Activated naive CD8-positive, alpha-beta T cell treated with anti-CD3 and anti-CD28 coated beads, Interleukin-2, amount 10 ng/mL, durations not matched to agents 7 days and 5 days (primary cell): Measurements from ENCODE around the gene NAA20. TPM values are rescaled to one million over a fixed set of nuclear protein-coding genes. Genes with fewer than 3 reads are reported as not detected.
"Not testable (repeated sequence)": the region's sequence is repeated elsewhere in the genome, so short reads cannot be mapped to it uniquely, and the experiment has no call there.

Experiments used
- ATAC-seq: fragments of 150-1000 bp; cut with Tn5 transposase; one replicate; pipeline ENCODE4 v1.10.0; 2021; ENCODE audit warnings: low read depth, moderate library complexity
- POLR2A ChIA-PET: fragments of 350-600 bp; sonication (Branson Sonifier 250); formaldehyde crosslinking; loops from one replicate; lab custom pipeline; 2021; ENCODE audit warnings: antibody characterized with exemption; lab: Charles Lee
- DNase-seq: peaks from one replicate; pipeline ENCODE4 v3.0.0; 2021
- H3K27ac Mint-ChIP-seq: one replicate; pipeline ENCODE4 v1.8.0; 2022; ENCODE audit warnings: mild to moderate bottlenecking, mixed read lengths
- H3K27me3 Mint-ChIP-seq: one replicate; pipeline ENCODE4 v1.8.0; 2022; ENCODE audit warnings: mild to moderate bottlenecking, moderate library complexity, mixed read lengths
- H3K36me3 Mint-ChIP-seq: one replicate; pipeline ENCODE4 v1.8.0; 2021; ENCODE audit warnings: mild to moderate bottlenecking, mixed read lengths
- H3K4me1 Mint-ChIP-seq: one replicate; pipeline ENCODE4 v1.8.0; 2021; ENCODE audit warnings: mixed read lengths
- H3K4me3 Mint-ChIP-seq: one replicate; pipeline ENCODE4 v1.8.0; 2022; ENCODE audit warnings: mild to moderate bottlenecking, moderate library complexity, mixed read lengths
- H3K9me3 Mint-ChIP-seq: one replicate; pipeline ENCODE4 v1.8.0; 2021; ENCODE audit warnings: mixed read lengths
- total RNA-seq, 2 experiments: library from RNA; stranded (reverse); gene quantifications; one replicate each; pipeline ENCODE4 v1.2.3, GENCODE V29; 2021

Gene NAA20
- total RNA-seq, 2 experiments from 2014 or later: 40.1 to 42.7 TPM

DNA sequence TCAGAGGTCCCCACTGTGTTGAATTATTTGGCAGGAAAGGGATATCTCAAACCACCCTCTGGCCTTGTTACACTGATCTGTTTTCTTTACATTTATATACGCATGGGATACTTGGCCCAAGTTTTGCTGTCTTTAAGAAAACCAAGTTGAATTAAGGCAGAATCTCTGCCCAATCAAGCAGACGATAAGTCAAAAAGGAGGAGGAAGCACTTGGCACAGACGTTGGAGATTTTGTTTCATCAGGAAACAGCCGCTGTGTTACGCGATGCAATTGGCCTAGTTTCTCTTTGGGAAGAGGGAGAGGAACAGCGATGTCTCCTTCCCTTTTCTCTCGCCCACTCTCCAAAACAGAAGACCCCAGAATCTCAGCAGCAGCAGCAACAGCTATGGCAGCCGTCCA is 20.2 kb upstream of the NAA20 start:
- H3K27ac Mint-ChIP-seq: no peak overlapping the region
- no peaks in the 10 kb centered on the region for H3K4me1 Mint-ChIP-seq
- ATAC-seq (no peak), DNase-seq (no peak)
- no peaks in the 10 kb centered on the region for H3K9me3 Mint-ChIP-seq
- POLR2A ChIA-PET: no interaction called here
- peaks cover 19% of the 10 kb centered on the region for H3K27me3 Mint-ChIP-seq
- H3K4me3 Mint-ChIP-seq: no peak overlapping the region
- no peaks in the 10 kb centered on the region for H3K36me3 Mint-ChIP-seq

DNA sequence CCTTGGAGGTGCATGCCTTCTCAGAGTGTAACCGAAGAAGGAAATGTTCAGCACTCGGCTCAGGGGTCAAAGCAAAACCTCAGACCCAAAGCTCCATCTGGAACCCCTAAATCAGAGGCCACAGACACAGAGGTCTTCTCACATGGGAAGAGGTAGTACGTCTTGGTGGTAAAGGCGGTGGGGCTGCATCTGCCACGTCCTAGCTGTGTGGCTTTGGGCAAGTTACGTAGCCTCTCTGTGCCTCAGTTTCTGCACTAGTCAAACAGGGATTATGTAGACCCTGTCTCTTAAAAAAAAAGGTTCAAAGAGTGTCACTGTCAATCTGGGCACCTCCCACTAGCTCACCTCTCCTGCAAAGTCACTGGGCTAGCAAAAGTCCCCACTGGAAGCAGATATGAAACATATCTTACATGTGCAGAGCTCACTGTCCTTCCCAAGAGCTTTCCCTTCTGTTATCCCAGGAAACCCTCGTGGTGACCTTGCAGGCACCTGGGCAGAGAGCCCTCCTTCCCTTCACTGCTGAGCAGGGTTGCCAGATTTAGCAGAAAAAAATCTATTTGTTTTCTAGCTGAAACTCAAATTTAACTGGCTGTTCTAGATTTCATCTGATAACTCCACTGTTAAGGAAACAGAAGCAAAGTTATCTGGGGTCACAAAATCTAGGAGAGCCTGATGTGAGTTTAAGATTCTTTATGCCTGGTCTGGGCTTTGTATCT is 18.0 kb upstream of the NAA20 start:
- Mint-ChIP-seq H3K4me1 (peaks cover 12% of the 10 kb centered on the region), H3K27ac (no peak overlapping the region), H3K4me3 (no peak overlapping the region), H3K36me3 (no peaks in the 10 kb centered on the region), H3K27me3 (peaks cover 35% of the 10 kb centered on the region), H3K9me3 (no peaks in the 10 kb centered on the region)
- POLR2A ChIA-PET: no interaction called here
- ATAC-seq: no peak
- no peak for DNase-seq

DNA sequence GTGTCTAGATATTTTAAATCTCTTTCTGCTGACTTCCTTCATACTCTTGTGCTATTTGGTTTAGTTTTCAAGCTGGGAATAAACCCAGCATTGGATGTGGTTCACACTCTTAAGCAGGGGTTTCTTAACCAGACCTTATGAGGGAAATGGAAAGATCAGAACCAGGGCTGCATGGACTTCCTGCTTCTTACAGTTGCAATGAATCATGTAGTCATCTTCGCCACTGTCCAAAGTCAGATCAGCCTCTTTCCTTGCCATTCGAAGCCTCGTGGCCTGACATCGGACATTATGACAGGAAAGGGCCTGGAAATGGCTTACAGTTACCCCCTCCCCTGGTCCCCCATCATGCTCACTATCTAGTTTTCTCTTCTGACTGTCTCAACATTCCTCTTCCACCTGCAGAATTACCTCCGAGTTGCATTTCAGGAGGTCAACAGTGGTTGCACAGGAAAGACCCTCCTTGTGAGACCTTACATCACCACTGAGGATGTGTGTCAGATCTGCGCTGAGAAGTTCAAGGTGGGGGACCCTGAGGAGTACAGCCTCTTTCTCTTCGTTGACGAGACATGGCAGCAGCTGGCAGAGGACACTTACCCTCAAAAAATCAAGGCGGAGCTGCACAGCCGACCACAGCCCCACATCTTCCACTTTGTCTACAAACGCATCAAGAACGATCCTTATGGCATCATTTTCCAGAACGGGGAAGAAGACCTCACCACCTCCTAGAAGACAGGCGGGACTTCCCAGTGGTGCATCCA is 16.8 kb upstream of the NAA20 start:
- Mint-ChIP-seq H3K36me3 (no peaks in the 10 kb centered on the region), H3K27me3 (peaks cover 37% of the 10 kb centered on the region), H3K9me3 (no peaks in the 10 kb centered on the region), H3K27ac (no peak overlapping the region), H3K4me1 (peaks cover 14% of the 10 kb centered on the region), H3K4me3 (no peak overlapping the region)
- ATAC-seq (no peak), DNase-seq (no peak)
- POLR2A ChIA-PET: no interaction called here

DNA sequence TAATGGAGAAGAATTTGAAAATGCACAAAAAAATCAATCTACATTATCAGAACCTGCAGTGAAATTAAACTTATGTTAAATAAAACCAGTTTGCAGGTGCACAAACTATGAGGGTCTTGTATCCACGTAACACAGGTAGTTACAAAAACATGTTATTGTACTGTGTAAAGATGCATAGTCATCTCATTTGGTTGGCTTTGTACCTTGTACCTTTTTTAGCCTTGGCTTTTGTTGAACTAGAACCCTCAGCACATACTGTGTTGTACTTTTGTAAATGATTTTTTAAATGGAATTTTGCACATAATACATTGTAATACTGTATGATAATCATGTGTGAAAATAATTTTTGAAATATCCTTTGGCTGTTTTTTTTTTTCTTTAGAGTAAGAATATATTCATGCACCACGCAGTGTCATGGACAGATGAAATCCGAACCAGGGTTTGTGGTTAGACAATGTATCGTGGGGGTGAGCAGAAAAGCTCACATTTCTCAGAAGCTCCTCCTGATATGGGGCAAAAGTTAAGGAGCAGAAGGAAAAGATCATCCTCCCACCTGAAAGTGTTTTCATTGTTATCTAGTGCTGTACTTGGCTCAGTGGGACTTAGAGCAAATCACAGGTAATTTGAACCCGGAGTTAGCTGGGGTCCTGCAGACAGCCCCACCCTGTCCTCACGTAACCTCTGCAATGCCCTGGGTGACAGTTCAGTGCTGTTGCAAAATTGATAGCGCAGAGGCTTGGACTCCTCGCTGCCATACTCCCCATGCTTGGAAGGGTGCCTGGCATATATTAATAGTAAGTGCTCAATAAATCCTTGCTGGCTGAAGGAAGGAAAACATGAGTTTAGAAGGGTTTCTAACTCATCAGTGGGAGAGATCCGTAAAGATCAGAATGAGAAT is 14.8 kb upstream of the NAA20 start:
- no peaks in the 10 kb centered on the region for H3K9me3 Mint-ChIP-seq
- POLR2A ChIA-PET: no interaction called here
- H3K27me3 Mint-ChIP-seq: peaks cover 37% of the 10 kb centered on the region
- peak overlapping the region; percentile 71 for H3K4me3 Mint-ChIP-seq
- DNase-seq (no peak), ATAC-seq (no peak)
- H3K27ac Mint-ChIP-seq: no peak overlapping the region
- H3K36me3 Mint-ChIP-seq: no peaks in the 10 kb centered on the region
- H3K4me1 Mint-ChIP-seq: peaks cover 14% of the 10 kb centered on the region

DNA sequence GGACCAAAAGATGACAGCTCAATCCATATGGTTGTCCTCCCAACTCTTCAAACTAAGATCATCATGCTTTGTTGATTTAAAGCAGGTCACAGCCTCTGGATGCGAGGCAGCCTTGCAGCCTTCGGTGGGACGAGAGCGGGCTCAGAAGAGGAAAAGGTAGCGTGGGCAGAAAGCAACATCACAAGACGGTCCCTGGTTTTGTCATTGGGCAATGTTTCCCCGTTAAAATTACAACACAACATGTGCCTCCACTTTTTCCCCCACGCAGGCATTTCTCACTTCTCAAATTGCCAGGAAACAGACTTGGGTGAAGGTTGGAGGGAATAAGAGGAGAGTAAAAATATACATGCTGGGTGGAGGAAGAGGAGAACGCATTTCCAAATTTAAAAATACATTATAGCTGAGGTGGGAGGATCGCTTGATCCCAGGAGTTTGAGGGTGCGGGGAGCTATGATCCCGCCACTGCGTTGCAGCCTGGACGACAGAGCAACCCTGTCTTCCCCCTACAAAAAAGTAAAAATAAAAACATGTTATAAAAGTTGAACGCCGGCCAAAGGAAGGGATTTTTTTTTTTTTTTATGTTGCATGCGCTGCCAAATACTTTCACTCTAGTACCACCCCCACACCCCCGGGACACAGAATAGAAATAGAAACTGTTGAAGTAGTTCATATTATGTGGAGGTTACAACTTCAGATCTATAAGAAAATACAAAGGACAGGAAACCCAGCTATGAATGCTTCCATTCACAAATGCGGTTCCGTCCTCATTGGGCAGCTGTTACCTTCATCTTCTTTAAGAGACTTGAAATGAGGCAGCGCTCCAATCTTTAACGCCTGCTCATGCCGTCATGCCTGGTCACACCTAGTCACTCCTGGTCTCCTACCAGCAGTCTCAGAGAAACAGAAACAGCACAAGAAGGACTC is 13.9 kb upstream of the NAA20 start:
- Mint-ChIP-seq H3K36me3 (no peaks in the 10 kb centered on the region), H3K9me3 (no peaks in the 10 kb centered on the region), H3K4me1 (peaks cover 14% of the 10 kb centered on the region), H3K27ac (no peak overlapping the region), H3K27me3 (peaks cover 40% of the 10 kb centered on the region), H3K4me3 (peak overlapping the region; percentile 71)
- ATAC-seq: peak; percentile 74
- DNase-seq: no peak
- POLR2A ChIA-PET: interaction anchor here (1.3 kb wide), 1 partner anchor 14 kb away, joined by 3 read pairs; the partner anchor contains the start of gene NAA20

GRCh38 chr20:20003955-20004322 is 13.2 kb upstream of the NAA20 start:
- Mint-ChIP-seq H3K4me1 (peaks cover 14% of the 10 kb centered on the region), H3K4me3 (peak overlapping the region; percentile 71), H3K27me3 (peaks cover 38% of the 10 kb centered on the region)
- ATAC-seq, H3K9me3 Mint-ChIP-seq, H3K36me3 Mint-ChIP-seq, DNase-seq, H3K27ac Mint-ChIP-seq: not testable (repeated sequence)
- POLR2A ChIA-PET: interaction anchor here (1.3 kb wide), 1 partner anchor 13 kb away, joined by 3 read pairs; the partner anchor contains the start of gene NAA20

DNA sequence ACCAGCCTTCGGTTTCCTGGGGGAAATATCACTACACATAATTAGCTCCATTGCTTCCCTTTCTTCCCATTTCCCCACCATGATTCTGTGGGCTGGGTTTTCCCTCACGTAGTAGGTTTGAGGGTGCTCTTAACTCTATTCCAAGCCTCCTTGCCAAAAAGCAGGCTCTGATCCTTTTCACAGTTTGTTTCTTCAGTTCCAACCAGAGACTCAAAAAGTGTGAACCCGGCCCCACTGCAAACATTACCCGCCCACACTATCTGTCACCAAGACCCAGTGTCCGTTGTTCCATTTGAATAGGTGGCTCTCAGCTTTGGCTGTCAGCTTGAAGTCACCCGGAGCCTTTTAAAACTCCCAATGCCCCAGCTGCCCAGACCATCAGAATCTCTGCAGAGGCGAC is 11.8 kb upstream of the NAA20 start:
- Mint-ChIP-seq H3K4me1 (peaks cover 14% of the 10 kb centered on the region), H3K36me3 (no peaks in the 10 kb centered on the region), H3K27ac (no peak overlapping the region), H3K9me3 (no peaks in the 10 kb centered on the region), H3K27me3 (peaks cover 40% of the 10 kb centered on the region), H3K4me3 (no peak overlapping the region)
- POLR2A ChIA-PET: no interaction called here
- no peak for DNase-seq
- no peak for ATAC-seq

DNA sequence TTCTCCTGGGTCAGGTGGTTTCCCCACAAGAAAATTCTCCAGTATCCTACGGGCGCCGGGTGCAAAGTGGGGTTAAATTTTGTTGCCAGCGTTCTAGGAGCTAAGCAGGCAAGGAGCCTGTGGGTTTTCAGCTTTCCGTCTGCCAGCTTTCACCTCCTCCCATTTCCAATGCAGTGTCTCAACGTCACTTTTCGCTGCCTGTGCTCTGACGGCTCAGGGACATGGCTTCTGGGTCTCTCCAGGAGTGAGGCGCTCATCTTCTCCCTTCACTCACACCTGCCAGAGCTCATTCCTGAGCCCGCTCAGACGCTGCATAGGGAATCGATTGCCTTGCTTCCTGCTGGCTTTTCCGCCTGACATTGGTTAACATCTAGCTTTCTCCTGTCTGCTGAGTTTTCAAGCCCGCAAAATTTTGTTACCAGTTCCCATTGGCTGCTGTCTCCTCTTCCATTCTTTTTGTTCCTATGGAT is 7.3 kb upstream of the NAA20 start:
- DNase-seq (no peak), ATAC-seq (no peak)
- Mint-ChIP-seq H3K4me3 (no peak overlapping the region), H3K9me3 (no peaks in the 10 kb centered on the region), H3K27me3 (peaks cover 11% of the 10 kb centered on the region), H3K27ac (no peak overlapping the region), H3K4me1 (peaks cover 4% of the 10 kb centered on the region), H3K36me3 (no peaks in the 10 kb centered on the region)
- POLR2A ChIA-PET: no interaction called here

DNA sequence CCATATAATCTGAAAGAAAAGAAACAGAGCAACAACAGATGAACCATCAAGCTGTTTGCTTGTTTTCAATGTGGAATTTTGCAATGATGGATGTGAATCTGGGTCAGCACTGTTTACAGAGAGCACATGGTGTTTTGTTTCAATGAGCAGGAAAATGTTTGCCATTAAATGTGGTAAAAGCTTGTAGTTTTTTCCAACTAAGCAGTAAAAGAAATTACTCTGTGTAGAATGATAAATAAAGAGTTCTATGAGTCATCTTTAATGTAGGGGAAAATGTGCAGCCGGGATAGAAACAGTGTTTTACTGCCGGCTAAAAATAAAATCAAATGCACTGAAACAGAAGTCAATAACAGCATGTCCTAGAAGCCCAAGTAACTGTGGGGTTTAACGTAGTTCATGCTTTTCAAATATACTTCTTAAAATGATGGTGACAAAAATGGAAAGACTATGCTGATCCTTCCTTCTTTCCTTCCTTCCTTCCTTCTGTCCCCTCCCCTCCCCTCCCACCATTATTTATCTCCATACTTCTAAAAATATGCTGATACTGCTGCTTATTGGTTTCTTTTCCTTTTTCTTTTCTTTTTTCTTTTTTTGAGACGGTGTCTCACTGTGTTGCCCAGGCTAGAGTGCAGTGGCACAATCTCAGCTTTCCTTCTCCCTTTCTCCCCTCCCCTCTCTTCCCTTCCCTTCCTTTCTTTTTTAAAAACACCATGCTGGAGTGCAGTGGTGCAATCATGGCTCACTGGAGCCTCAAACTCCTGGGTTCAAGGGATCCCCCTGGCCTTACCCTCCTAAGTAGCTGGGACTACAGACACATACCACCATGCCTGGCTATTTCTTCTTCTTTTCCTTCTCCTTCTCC is 6.3 kb upstream of the NAA20 start:
- no peaks in the 10 kb centered on the region for H3K9me3 Mint-ChIP-seq
- H3K4me3 Mint-ChIP-seq: no peak overlapping the region
- no peak overlapping the region for H3K27ac Mint-ChIP-seq
- POLR2A ChIA-PET: no interaction called here
- peaks cover 7% of the 10 kb centered on the region for H3K27me3 Mint-ChIP-seq
- no peak for ATAC-seq
- H3K36me3 Mint-ChIP-seq: no peaks in the 10 kb centered on the region
- DNase-seq: no peak
- peaks cover 4% of the 10 kb centered on the region for H3K4me1 Mint-ChIP-seq

DNA sequence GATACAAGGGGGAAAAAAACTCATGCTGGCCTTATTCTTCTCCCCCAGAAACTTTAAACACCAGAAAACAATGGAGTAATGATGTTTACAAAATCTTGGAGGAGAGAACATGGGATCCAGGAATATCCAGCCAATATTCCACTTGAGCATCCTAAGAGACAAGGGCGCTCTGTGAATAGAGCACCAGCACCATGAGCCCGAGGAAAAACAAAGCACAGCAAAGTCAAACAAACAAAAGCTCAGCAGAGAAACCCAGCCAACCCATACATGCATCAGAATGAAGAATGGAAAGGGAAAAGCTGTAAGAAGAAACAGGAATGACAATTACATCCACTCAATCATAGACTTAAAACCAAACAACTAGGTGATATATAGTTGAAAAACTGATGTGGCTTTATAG is 4.6 kb upstream of the NAA20 start:
- Mint-ChIP-seq H3K27ac (no peak overlapping the region), H3K27me3 (peaks cover 7% of the 10 kb centered on the region), H3K9me3 (no peaks in the 10 kb centered on the region), H3K4me3 (no peak overlapping the region), H3K36me3 (no peaks in the 10 kb centered on the region), H3K4me1 (peaks cover 9% of the 10 kb centered on the region)
- ATAC-seq (no peak), DNase-seq (no peak)
- POLR2A ChIA-PET: interaction anchor here (0.6 to 1.2 kb wide), 2 partner anchors 40 to 1424 kb away, joined by 3 read pairs; partner anchors contain the start of genes CFAP61 and CRNKL1

GRCh38 chr20:20014659-20015058 is 2.5 kb upstream of the NAA20 start:
- Mint-ChIP-seq H3K4me3 (no peak overlapping the region), H3K36me3 (peaks cover 6% of the 10 kb centered on the region), H3K27me3 (no peaks in the 10 kb centered on the region), H3K27ac (no peak overlapping the region), H3K4me1 (peaks cover 25% of the 10 kb centered on the region), H3K9me3 (no peaks in the 10 kb centered on the region)
- no peak for DNase-seq
- POLR2A ChIA-PET: interaction anchor here (0.5 kb wide), 1 partner anchor 13 kb away, joined by 3 read pairs; no protein-coding TSS in a partner anchor
- no peak for ATAC-seq
